ENCODE data around the gene AP3S2. TPM values are rescaled to one million over a fixed set of nuclear protein-coding genes. Genes with fewer than 3 reads are reported as not detected.

AP3S2 gene
- total RNA-seq, 4 donors from 2014 or later, result 20.8 to 36.0 (median 23.8) TPM

DNA sequence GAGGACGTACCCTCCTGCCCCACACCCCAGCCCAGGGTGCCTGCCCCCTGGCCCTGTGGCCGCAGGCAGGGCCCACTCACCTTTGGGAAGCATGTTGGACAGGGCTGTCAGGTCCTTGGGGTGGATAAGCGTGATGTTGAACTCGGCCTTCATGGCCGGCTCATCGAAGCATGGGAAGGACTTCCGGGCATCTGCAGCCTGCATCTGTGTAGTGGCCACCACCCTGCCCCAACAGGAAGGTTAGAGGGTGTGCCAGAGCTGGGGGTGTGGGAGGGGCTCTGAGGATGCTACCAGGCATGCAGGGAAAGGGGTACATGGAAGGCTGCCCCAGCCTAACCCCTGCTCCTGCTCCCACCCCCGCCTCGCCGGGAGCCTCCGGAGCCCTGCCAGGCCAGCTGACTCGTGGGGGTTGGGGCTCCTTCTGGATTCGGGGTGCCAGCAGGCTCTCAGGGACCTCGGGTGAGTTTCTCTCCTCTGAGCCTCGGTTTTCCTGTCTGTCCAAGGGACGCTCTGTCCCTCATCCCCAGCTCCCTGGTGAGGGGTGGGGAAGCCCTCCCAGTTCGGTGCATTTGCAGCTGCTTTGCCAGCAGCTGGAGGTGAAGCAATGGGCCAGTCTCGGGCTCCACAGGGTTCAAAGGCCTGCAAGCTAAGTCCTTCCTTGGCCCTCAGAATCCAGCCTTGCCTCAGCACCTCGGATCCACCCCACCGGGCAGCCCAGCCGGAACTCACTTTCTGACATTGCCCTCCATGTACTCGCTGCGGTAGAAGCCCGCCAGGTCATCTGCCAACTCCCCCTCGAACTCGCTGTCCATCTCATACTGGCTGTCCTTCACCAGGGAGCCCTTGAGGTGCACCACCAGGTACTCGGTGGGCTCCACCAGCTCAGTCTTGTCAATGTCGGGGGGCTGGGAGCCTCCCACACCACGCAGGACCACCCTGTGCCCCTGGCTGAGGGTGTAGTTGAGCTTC lies 88.3 kb downstream of the AP3S2 start:
- H3K4me3 ChIP-seq (ENCODE audit: low read depth, poor library complexity, severe bottlenecking), result no peak overlapping the region
- TF ChIP-seq POLR2A (IDR thresholded peaks at IDR 0.05) (no peak), CTCF (IDR thresholded peaks at IDR 0.05) (no peak)
- DNase-seq (ENCODE audit: low spot score in 2 of 2), result no peak
- WGBS, 2 donors, result 90 to 91% methylated on average over 14 to 28 of the region's 29 CpGs
- intact Hi-C loops (cut with DNase I; ENCODE audit: low total_unique reads), result no loop called here

GRCh38 chr15:89803941-89804800 lies 89.6 kb downstream of the AP3S2 start:
- no peak for DNase-seq (ENCODE audit: low spot score in 2 of 2)
- H3K4me3 ChIP-seq (ENCODE audit: low read depth, poor library complexity, severe bottlenecking), result no peak overlapping the region
- no peak for TF ChIP-seq CTCF (IDR thresholded peaks at IDR 0.05)
- TF ChIP-seq POLR2A (IDR thresholded peaks at IDR 0.05), result no peak
- WGBS, 2 donors, result 93 to 96% methylated on average over 28 to 29 of the region's 29 CpGs
- intact Hi-C loops (cut with DNase I; ENCODE audit: low total_unique reads), result no loop called here

DNA sequence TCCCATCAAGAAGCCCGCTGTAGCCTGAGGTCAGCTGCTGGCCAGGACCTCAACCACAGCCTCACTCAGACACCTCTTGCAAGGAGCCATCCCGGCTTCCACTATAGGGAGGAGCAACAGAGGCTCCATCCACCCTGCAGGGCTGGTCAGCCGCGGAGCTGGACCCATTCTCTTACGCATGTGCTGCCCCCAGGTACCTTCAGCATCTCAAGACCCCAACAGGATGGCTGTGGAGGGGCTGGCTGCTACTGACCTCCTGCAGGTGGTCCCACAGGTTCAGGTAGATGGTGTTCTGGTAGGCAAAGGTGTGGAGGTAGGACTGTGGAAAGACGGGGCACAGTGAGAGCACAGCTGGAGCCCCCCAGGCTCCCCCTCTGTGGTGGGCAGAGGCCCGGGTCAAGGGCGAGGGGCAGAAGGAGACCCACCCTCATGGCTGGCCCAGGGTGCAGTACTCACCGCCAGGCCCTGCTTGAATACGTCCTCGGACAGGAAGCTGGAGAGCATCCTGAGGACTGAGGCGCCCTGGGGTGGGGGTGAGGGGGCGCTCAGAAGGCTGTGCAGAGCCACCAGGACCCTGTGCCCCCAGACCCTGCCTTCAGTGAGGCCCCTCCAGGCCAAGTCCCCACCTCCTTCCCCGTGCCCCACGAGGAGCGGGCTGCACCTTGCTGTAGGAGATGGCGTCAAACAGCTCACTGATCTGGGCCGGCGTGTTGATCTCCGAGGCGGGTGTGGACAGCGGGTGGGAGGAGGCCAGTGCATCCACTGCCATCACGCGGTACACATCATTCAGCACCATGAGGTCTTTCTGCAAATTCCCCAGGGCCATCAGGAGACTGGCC lies 90.6 kb downstream of the AP3S2 start:
- H3K4me3 ChIP-seq (ENCODE audit: low read depth, poor library complexity, severe bottlenecking), result no peak overlapping the region
- no peak for TF ChIP-seq POLR2A (IDR thresholded peaks at IDR 0.05)
- no peak for TF ChIP-seq CTCF (IDR thresholded peaks at IDR 0.05)
- no peak for DNase-seq (ENCODE audit: low spot score in 2 of 2)
- 89% methylated on average over 23 to 24 of the region's 24 CpGs for WGBS, 2 donors
- intact Hi-C loops (cut with DNase I; ENCODE audit: low total_unique reads), result no loop called here

- 77 to 86% methylated on average over 16 of the region's 16 CpGs for WGBS, 2 donors
- TF ChIP-seq POLR2A (IDR thresholded peaks at IDR 0.05) (no peak), CTCF (IDR thresholded peaks at IDR 0.05) (no peak)
- no peak overlapping the region for H3K4me3 ChIP-seq (ENCODE audit: low read depth, poor library complexity, severe bottlenecking)
- no peak for DNase-seq (ENCODE audit: low spot score in 2 of 2)
- intact Hi-C loops (cut with DNase I; ENCODE audit: low total_unique reads), result no loop called here
These were observed 91.4 kb downstream of the AP3S2 start for GRCh38 chr15:89802231-89802928.
